ENCODE measurements around the gene CIROP. TPM values are rescaled to one million over a fixed set of nuclear protein-coding genes. Genes with fewer than 3 reads are reported as not detected.

The CIROP gene
- total and polyA plus RNA-seq, 10 donors: not detected

- Histone ChIP-seq H3K36me3 (peaks cover 3 to 62% (median 41%) of the 10 kb centered on the region in 6 donors), H3K9me3 (no peaks in the 10 kb centered on the region), H3K27ac (peak within 1 kb of the TSS; percentile 96 to 99 (median 98)), H3K4me1 (peaks cover 32 to 78% (median 50%) of the 10 kb centered on the region in 6 donors), H3K27me3 (replicated peaks in 1 of 7) (no peaks in the 10 kb centered on the region), H3K4me3 (peak within 1 kb of the TSS; percentile 67 to 88 (median 78))
- peak; percentile 96 for DNase-seq
- intact Hi-C loops (cut with DNase I; ENCODE audit: low total_unique reads): no loop called here
- 0 to 1% (median 1%) methylated on average over 44 to 46 of the region's 46 CpGs for WGBS, 5 donors
- TF ChIP-seq POLR2AphosphoS5 (IDR thresholded peaks at IDR 0.05): peak; percentile 75 to 85 (median 83)
- peak in 2 of 11 experiments; percentile 18 to 21 for TF ChIP-seq CTCF (IDR thresholded peaks at IDR 0.05 in 8 of 11, conservative IDR thresholded peaks at IDR 0.05 in 3 of 11)
- TF ChIP-seq POLR2A (IDR thresholded peaks at IDR 0.05): peak; percentile 36 to 86 (median 37)
Observed at GRCh38 chr14:23095196-23096108, 9.3 kb downstream of the CIROP start, which contains the start of gene C14orf119. C14orf119 (plus strand) TSS chr14:23095505; CDS start chr14:23097659, 2,154 bp downstream.

GRCh38 chr14:23094666-23095195 lies 10.1 kb downstream of the CIROP start, which contains the start of gene ACIN1:
ACIN1 (minus strand) TSS chr14:23095136; CDS start chr14:23095112, 24 bp downstream.
- peak within 1 kb of the TSS; percentile 67 to 88 (median 78) for H3K4me3 ChIP-seq
- intact Hi-C loops (cut with DNase I; ENCODE audit: low total_unique reads): no loop called here
- WGBS, 5 donors: 0% methylated on average over 40 to 55 of the region's 55 CpGs
- H3K27ac ChIP-seq: peak within 1 kb of the TSS; percentile 96 to 99 (median 98)
- H3K9me3 ChIP-seq: no peaks in the 10 kb centered on the region
- H3K4me1 ChIP-seq: peaks cover 32 to 82% (median 50%) of the 10 kb centered on the region in 6 donors
- H3K36me3 ChIP-seq: peaks cover 3 to 62% (median 48%) of the 10 kb centered on the region in 6 donors
- TF ChIP-seq CTCF (IDR thresholded peaks at IDR 0.05 in 8 of 11, conservative IDR thresholded peaks at IDR 0.05 in 3 of 11): peak in 1 of 11 experiments; percentile 7
- no peak for TF ChIP-seq POLR2A (IDR thresholded peaks at IDR 0.05)
- peak; percentile 94 to 96 (median 95) for TF ChIP-seq POLR2AphosphoS5 (IDR thresholded peaks at IDR 0.05)
- H3K27me3 ChIP-seq (replicated peaks in 1 of 7): no peaks in the 10 kb centered on the region
- peak; percentile 99 for DNase-seq

- H3K9me3 ChIP-seq: no peaks in the 10 kb centered on the region
- peaks cover 32 to 78% (median 50%) of the 10 kb centered on the region in 6 donors for H3K4me1 ChIP-seq
- H3K36me3 ChIP-seq: peaks cover 3 to 62% (median 52%) of the 10 kb centered on the region in 6 donors
- H3K4me3 ChIP-seq: peak overlapping the region; percentile 67 to 88 (median 78)
- WGBS, 5 donors: 0 to 1% (median 1%) methylated on average over 14 of the region's 14 CpGs
- intact Hi-C loops (cut with DNase I; ENCODE audit: low total_unique reads): no loop called here
- no peaks in the 10 kb centered on the region for H3K27me3 ChIP-seq (replicated peaks in 1 of 7)
- DNase-seq: peak; percentile 15
- TF ChIP-seq POLR2A (IDR thresholded peaks at IDR 0.05) (no peak), CTCF (IDR thresholded peaks at IDR 0.05 in 8 of 11, conservative IDR thresholded peaks at IDR 0.05 in 3 of 11) (peak in 1 of 11 experiments; percentile 4), POLR2AphosphoS5 (IDR thresholded peaks at IDR 0.05) (no peak)
- peak overlapping the region; percentile 96 to 99 (median 98) for H3K27ac ChIP-seq
Observed at GRCh38 chr14:23093991-23094665, 10.7 kb downstream of the CIROP start.
